Mucosa of rectum (tissue), 2 donors: ENCODE data around the gene MGAT5B.
"Not testable (repeated sequence)": the region's sequence is repeated elsewhere in the genome, so short reads cannot be mapped to it uniquely, and the experiment has no call there.

Experiments used
- H3K27ac ChIP-seq, 2 donors: one replicate each; pipeline ENCODE4 v1.7.0; 2013; ENCODE audit warnings: inconsistent platforms in 2 of 2, low read depth in 2 of 2, low read length in 2 of 2
- H3K27me3 ChIP-seq, 2 donors: one replicate each; pipeline ENCODE4 v1.7.0; 2013; ENCODE audit warnings: low read length in 2 of 2; ENCODE audit not compliant: control insufficient read depth in 2 of 2, insufficient read depth in 2 of 2
- H3K36me3 ChIP-seq, 2 donors: one replicate each; pipeline ENCODE4 v1.7.0; 2013; ENCODE audit warnings: low read length in 2 of 2; ENCODE audit not compliant: control insufficient read depth in 2 of 2, insufficient read depth in 2 of 2
- H3K4me1 ChIP-seq, 2 donors: one replicate each; pipeline ENCODE4 v1.7.0; 2013; ENCODE audit warnings: low read length in 2 of 2, mild to moderate bottlenecking in 1 of 2; ENCODE audit not compliant: control insufficient read depth in 2 of 2, insufficient read depth in 2 of 2
- H3K4me3 ChIP-seq, 2 donors: one replicate each; pipeline ENCODE4 v1.7.0; 2013; ENCODE audit warnings: low read length in 2 of 2
- H3K9ac ChIP-seq, 2 donors: one replicate each; pipeline ENCODE4 v1.7.0; 2013; ENCODE audit warnings: low read length in 2 of 2, low read depth in 1 of 2, mild to moderate bottlenecking in 1 of 2
- H3K9me3 ChIP-seq, 2 donors: one replicate each; pipeline ENCODE4 v1.7.0; 2013; ENCODE audit warnings: low read length in 2 of 2; ENCODE audit not compliant: control insufficient read depth in 2 of 2
- donor health status: healthy.
- donor health status: Normal muscosa, but diverticular disease.

Gene MGAT5B

GRCh38 chr17:76968707-76969597, 100.7 kb downstream of the MGAT5B start:
- Histone ChIP-seq H3K4me3 (peak overlapping the region in 1 of 2 donors; percentile 55), H3K36me3 (no peaks in the 10 kb centered on the region), H3K9me3 (no peaks in the 10 kb centered on the region), H3K27me3 (peaks cover 16 to 24% of the 10 kb centered on the region in 2 donors), H3K27ac (no peak overlapping the region), H3K4me1 (peaks cover 0 to 2% of the 10 kb centered on the region in 2 donors), H3K9ac (no peak overlapping the region)

- peaks cover 16 to 24% of the 10 kb centered on the region in 2 donors for H3K27me3 ChIP-seq
- no peak overlapping the region for H3K9ac ChIP-seq
- no peaks in the 10 kb centered on the region for H3K9me3 ChIP-seq
- no peak overlapping the region for H3K27ac ChIP-seq
- peaks cover 0 to 2% of the 10 kb centered on the region in 2 donors for H3K4me1 ChIP-seq
- peak overlapping the region in 1 of 2 donors; percentile 55 for H3K4me3 ChIP-seq
- H3K36me3 ChIP-seq = no peaks in the 10 kb centered on the region
Measured at GRCh38 chr17:76969598-76970172, 101.5 kb downstream of the MGAT5B start.

GRCh38 chr17:76970228-76970627, 102.0 kb downstream of the MGAT5B start:
- H3K4me3 ChIP-seq, H3K36me3 ChIP-seq: not testable (repeated sequence)
- peaks cover 16 to 24% of the 10 kb centered on the region in 2 donors for H3K27me3 ChIP-seq

GRCh38 chr17:76972046-76972641, 103.9 kb downstream of the MGAT5B start:
- no peak overlapping the region for H3K4me3 ChIP-seq

More at GRCh38 chr17:76970228-76970627, 102.0 kb downstream of the MGAT5B start:
- H3K4me1 ChIP-seq, H3K9me3 ChIP-seq, H3K27ac ChIP-seq, H3K9ac ChIP-seq: not testable (repeated sequence)

GRCh38 chr17:76973040-76973439, 104.8 kb downstream of the MGAT5B start:
- no peak overlapping the region for H3K4me3 ChIP-seq
- H3K36me3 ChIP-seq = no peaks in the 10 kb centered on the region
- H3K27me3 ChIP-seq = peaks cover 10 to 13% of the 10 kb centered on the region in 2 donors
- H3K27ac ChIP-seq = no peak overlapping the region
- H3K4me1 ChIP-seq = peaks cover 0 to 2% of the 10 kb centered on the region in 2 donors
- H3K9ac ChIP-seq = no peak overlapping the region
- no peaks in the 10 kb centered on the region for H3K9me3 ChIP-seq

More at GRCh38 chr17:76972046-76972641, 103.9 kb downstream of the MGAT5B start:
- no peaks in the 10 kb centered on the region for H3K9me3 ChIP-seq
- no peak overlapping the region for H3K9ac ChIP-seq
- H3K4me1 ChIP-seq = peaks cover 0 to 2% of the 10 kb centered on the region in 2 donors
- H3K27me3 ChIP-seq = peaks cover 14 to 21% of the 10 kb centered on the region in 2 donors
- H3K36me3 ChIP-seq = no peaks in the 10 kb centered on the region
- H3K27ac ChIP-seq = no peak overlapping the region

GRCh38 chr17:76974721-76975120, 106.5 kb downstream of the MGAT5B start:
- H3K9me3 ChIP-seq = no peaks in the 10 kb centered on the region
- H3K9ac ChIP-seq = no peak overlapping the region
- H3K4me1 ChIP-seq = no peaks in the 10 kb centered on the region
- no peak overlapping the region for H3K27ac ChIP-seq
- H3K27me3 ChIP-seq = peaks cover 2 to 3% of the 10 kb centered on the region in 2 donors
- no peak overlapping the region for H3K4me3 ChIP-seq
- H3K36me3 ChIP-seq = no peaks in the 10 kb centered on the region

- H3K9me3 ChIP-seq, H3K9ac ChIP-seq, H3K4me3 ChIP-seq, H3K27me3 ChIP-seq, H3K36me3 ChIP-seq, H3K27ac ChIP-seq, H3K4me1 ChIP-seq: not testable (repeated sequence)
Measured at GRCh38 chr17:76978050-76978449, 109.8 kb downstream of the MGAT5B start.

GRCh38 chr17:76981545-76982295, 113.5 kb downstream of the MGAT5B start:
- Histone ChIP-seq H3K9me3 (no peaks in the 10 kb centered on the region), H3K27ac (no peak overlapping the region), H3K4me1 (no peaks in the 10 kb centered on the region), H3K36me3 (no peaks in the 10 kb centered on the region), H3K4me3 (no peak overlapping the region), H3K27me3 (peaks cover 0 to 5% of the 10 kb centered on the region in 2 donors), H3K9ac (no peak overlapping the region)

GRCh38 chr17:76982408-76983074, 114.3 kb downstream of the MGAT5B start:
- no peaks in the 10 kb centered on the region for H3K4me1 ChIP-seq
- H3K9me3 ChIP-seq = no peaks in the 10 kb centered on the region
- no peak overlapping the region for H3K27ac ChIP-seq
- no peak overlapping the region for H3K4me3 ChIP-seq
- H3K36me3 ChIP-seq = no peaks in the 10 kb centered on the region
- H3K9ac ChIP-seq = no peak overlapping the region
- H3K27me3 ChIP-seq = peaks cover 0 to 5% of the 10 kb centered on the region in 2 donors
